NOMO-1 treated with dmso at 0.1 percent for 144 hours (cell line): ENCODE results near the gene ACACB.

Source experiments
- DNase-seq: peaks from one replicate; lab custom pipeline; 2025; ENCODE audit not compliant: unreplicated experiment; lab: John Stamatoyannopoulos, UW

Gene ACACB

GRCh38 chr12:109203480-109203879, 87.1 kb downstream of the ACACB start:
- no peak for DNase-seq

DNA sequence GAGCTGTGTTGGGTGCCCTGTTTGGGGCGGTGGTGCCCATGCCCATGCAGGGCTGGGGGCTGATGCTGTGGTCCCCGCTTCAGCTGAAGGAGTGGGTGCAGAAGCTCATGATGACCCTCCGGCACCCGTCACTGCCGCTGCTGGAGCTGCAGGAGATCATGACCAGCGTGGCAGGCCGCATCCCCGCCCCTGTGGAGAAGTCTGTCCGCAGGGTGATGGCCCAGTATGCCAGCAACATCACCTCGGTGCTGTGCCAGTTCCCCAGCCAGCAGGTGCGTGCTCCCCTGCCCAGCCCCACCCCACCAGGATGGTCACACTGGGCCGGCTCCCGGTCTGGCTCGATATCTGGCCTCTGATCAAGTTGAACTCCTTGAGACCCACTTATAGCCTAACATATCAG, 92.7 kb downstream of the ACACB start:
- DNase-seq = no peak

DNA sequence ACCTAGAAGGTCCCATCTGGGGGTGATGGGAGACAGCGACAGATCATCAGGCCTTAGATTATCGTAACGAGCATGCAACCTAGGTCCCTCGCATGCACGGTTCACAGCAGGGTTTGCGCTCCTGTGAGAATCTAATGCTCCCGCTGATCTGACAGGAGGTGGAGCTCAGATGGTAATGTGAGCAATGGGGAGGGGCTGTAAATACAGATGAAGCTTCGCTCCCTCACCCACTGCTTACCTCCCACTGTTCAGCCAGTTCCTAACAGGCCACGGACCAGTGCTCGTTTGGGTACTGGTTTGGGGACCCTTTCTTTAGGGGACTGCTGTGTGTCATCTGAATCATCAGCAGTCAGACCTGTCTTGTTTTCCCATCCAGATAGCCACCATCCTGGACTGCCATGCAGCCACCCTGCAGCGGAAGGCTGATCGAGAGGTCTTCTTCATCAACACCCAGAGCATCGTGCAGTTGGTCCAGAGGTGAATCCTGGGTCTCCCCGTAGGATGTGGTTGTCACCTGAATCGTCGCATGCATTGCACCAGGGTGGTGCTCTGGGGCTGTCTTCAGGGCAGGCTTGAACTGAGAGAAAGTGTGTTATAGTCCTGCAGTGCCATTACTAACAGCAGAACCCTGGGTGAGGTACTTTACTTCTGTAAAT, 96.2 kb downstream of the ACACB start:
- no peak for DNase-seq

DNA sequence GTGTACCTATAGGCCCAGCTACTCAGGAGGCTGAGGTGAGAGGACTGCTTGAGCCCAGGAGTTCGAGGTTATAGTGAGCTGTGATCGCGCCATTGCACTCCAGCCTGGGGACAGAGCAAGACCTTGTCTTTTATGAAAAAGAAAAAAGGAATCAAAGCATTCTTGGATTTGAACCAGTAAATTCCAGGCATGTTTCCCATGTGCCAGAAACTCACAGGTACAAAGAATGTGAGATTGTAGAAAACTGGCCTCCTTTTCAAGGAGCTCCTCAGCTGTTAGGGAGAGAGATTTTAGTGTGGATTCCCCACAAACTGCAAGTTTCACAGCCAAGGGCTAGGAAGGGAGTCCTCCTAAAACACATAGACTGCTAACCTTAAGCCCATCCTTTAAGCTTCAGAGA, 97.7 kb downstream of the ACACB start:
- no peak for DNase-seq

DNA sequence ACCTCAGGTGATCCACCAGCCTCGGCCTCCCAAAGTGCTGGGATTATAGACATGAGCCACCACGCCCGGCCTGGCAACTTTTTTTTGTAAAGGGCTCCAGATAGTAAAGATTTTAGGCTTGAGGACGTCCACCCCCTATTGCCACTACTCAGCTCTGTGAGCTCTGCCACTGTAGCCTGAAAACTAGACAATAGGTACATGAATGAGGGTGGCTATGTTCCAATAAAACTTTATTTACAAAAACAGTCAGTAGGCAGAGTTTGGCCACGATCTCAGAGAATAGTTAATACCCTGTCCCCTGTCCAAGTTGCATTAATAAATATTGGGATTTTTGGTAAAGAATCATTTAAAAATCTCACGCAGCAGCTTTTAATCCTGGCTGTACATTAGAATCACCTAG, 102.6 kb downstream of the ACACB start:
- DNase-seq = no peak

DNA sequence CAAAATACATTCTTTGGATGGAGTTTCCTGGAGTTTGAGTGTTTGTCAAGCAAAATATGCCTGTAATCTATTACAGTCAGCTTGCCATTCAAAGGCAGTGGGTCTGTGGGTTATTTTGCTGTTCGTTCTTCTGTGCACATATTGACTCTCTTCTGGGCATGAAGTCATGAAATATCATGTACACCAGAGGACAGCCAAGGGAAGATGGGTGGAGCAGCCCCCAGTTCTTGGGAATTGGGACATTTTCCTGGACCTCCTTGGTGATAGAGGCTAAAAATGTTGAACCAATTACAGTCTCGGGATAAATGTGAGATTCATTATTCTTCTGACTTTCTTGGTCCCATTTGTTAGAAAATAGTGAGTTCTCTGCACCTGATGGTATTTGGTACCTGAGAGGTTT, 103.6 kb downstream of the ACACB start:
- DNase-seq = no peak

GRCh38 chr12:109221277-109221931, 105.0 kb downstream of the ACACB start:
- no peak for DNase-seq

- no peak for DNase-seq
These were observed 105.7 kb downstream of the ACACB start for GRCh38 chr12:109222062-109222461.

GRCh38 chr12:109222496-109222895, 106.1 kb downstream of the ACACB start:
- no peak for DNase-seq

- DNase-seq = no peak
These were observed 106.8 kb downstream of the ACACB start for GRCh38 chr12:109223211-109223610.

GRCh38 chr12:109223868-109224267, 107.5 kb downstream of the ACACB start:
- DNase-seq = no peak

- DNase-seq = no peak
These were observed 112.3 kb downstream of the ACACB start for GRCh38 chr12:109228664-109229063.

DNA sequence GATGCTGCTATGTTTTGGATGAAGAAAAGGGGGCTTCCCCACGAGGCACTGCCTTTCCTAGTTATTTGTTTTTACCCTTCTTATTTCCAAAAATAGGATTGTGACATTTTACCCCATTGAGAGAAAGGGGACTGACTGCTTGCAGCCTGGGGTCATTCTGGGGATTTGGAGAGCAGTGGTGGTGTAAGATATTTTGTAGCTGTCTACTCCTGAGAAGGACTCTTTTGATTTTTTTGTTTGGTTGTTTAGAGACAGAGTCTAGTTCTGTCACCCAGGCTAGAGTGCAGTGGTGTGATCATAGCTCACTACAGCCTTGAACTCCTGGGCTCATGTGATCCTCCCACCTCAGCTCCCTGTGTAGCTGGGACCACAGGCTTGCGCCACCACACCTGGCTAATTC, 113.8 kb downstream of the ACACB start:
- DNase-seq = no peak

GRCh38 chr12:109232731-109233130, 116.3 kb downstream of the ACACB start:
- DNase-seq = no peak

- DNase-seq = no peak
These were observed 117.6 kb downstream of the ACACB start for GRCh38 chr12:109234012-109234411.

DNA sequence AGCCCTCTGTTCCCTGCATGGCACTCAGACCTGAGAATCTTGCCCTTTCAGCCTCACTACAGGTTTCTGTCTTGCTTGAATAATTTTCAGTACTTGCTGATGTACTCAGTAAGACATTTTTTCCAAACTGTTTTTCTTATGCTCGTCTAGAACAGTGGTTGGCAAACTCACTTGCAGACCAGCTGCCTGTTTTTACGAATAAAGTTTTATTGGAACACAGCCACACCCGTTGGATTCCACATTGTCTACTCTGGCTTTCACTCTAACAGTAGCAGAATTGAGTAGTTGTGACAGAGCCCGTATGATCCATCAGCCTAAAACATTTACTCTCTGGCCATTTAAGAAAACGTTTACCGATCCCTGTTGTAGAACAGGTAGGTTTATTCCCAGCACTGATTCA, 119.9 kb downstream of the ACACB start:
- no peak for DNase-seq

DNA sequence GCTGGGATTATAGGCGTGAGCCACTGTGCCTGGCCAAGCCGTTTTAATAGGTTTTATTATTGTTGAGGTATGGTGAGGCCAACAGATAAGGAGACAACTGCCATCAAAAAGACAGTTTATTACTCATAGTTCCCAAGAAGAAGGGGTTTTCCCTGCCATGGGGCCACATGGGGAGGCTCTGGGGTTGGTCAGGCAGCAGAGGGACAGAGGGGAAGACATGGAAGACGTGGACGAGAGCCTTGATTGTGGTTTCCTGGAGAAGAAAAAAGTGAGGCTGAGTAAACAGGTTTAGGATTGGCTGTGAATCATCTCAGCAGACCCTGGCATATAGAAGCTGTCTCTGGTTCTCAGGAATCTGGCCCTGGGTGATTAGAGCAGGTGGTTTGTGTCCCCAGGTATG, 122.8 kb downstream of the ACACB start:
- no peak for DNase-seq

DNA sequence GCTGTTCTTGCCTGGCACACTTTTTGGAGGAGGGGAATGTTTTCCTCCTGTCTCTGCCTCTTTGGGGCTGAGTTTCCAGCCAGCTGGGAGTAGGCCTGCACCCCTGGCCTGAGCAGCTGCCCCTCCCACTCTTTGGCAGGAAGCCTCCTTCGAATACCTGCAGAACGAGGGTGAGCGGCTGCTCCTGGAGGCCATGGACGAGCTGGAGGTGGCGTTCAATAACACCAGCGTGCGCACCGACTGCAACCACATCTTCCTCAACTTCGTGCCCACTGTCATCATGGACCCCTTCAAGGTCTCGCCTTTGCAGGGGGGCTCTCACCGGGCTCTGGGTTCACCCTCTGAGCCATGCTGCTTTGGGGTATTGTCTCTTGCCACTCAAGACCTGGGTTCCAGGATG, 123.3 kb downstream of the ACACB start:
- DNase-seq = no peak

- DNase-seq = no peak
These were observed 124.0 kb downstream of the ACACB start for GRCh38 chr12:109240365-109240764.

GRCh38 chr12:109241936-109242335, 125.5 kb downstream of the ACACB start:
- no peak for DNase-seq

- DNase-seq = no peak
These were observed 127.7 kb downstream of the ACACB start for GRCh38 chr12:109244073-109244472.

DNA sequence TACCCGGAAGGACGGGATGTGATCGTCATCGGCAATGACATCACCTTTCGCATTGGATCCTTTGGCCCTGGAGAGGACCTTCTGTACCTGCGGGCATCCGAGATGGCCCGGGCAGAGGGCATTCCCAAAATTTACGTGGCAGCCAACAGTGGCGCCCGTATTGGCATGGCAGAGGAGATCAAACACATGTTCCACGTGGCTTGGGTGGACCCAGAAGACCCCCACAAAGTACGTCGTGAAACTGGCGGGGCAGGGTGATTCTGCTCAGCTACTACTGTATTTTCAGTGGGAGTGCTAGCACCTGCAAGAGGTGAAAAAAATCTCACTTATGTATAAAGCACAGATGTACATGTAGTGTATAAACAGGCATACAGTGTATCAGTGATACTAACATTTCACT, 129.8 kb downstream of the ACACB start:
- no peak for DNase-seq
